Tibial nerve (tissue), 4 donors: Measurements from ENCODE around the gene TNKS2. TPM values are rescaled to one million over a fixed set of nuclear protein-coding genes. Genes with fewer than 3 reads are reported as not detected.
"Not testable (repeated sequence)": the region's sequence is repeated elsewhere in the genome, so short reads cannot be mapped to it uniquely, and the experiment has no call there.

ENCODE experiments used
- DNase-seq, 2 donors: peaks; one replicate each; pipeline ENCODE4 v3.0.0-alpha.2; 2019; ENCODE audit warnings: low spot score in 2 of 2
- H3K27ac ChIP-seq, 4 donors: fragments of 200-600 bp; sonication (generic) in 3 of 4; one replicate each; pipeline ENCODE4 v1.5.1; 2017 to 2019; ENCODE audit warnings: mild to moderate bottlenecking in 1 of 4
- H3K27me3 ChIP-seq, 2 donors: fragments of 200-600 bp; sonication (generic) in 1 of 2; one replicate each; pipeline versions ENCODE4 v1.5.1 to v1.6.0; 2017 to 2019
- H3K36me3 ChIP-seq, 3 donors: fragments of 200-600 bp; sonication (generic); one replicate each; pipeline ENCODE4 v1.5.1; 2018 to 2019
- H3K4me1 ChIP-seq, 4 donors: fragments of 200-600 bp; sonication (generic) in 3 of 4; one replicate each; pipeline ENCODE4 v1.5.1; 2017 to 2019
- H3K4me3 ChIP-seq, 4 donors: fragments of 200-600 bp; sonication (generic) in 3 of 4; one replicate each; pipeline ENCODE4 v1.5.1; 2017 to 2019; ENCODE audit warnings: mild to moderate bottlenecking in 1 of 4, moderate library complexity in 1 of 4
- H3K9me3 ChIP-seq, 4 donors: fragments of 200-600 bp; sonication (generic) in 3 of 4; one replicate each; pipeline ENCODE4 v1.5.1; 2017 to 2019
- CTCF ChIP-seq, 5 experiments: fragments of 200-600 bp in 3 of 5; fragments of 450-650 bp in 2 of 5; sonication (generic) in 3 of 5; IDR thresholded peaks; one replicate each; pipeline ENCODE4 v1.5.1; 2016 to 2019; ENCODE audit warnings: antibody characterized with exemption in 5 of 5, mild to moderate bottlenecking in 3 of 5, moderate library complexity in 2 of 5
- EP300 ChIP-seq, 2 donors: sonication (generic); formaldehyde crosslinking; IDR thresholded peaks; one replicate each; pipeline ENCODE4 v1.6.1; 2017; ENCODE audit warnings: antibody characterized with exemption in 2 of 2, mild to moderate bottlenecking in 1 of 2
- POLR2A ChIP-seq, 2 donors: fragments of 450-650 bp; IDR thresholded peaks; one replicate each; pipeline ENCODE4 v1.6.1; 2017; ENCODE audit warnings: antibody characterized with exemption in 2 of 2, mild to moderate bottlenecking in 2 of 2, moderate library complexity in 2 of 2
- WGBS, 2 donors: methylation state at CpG; one replicate each; pipeline ENCODE4 v1.1.5; 2018; 5-methylcytosine and 5-hydroxymethylcytosine counted together
- total RNA-seq, 4 donors: library from RNA; depleted of rRNA; stranded (reverse); fragments of >200 nt; gene quantifications; one replicate each; pipeline ENCODE4 v1.1.0, GENCODE V29; 2016

Gene TNKS2
- total RNA-seq, result 10 to 100 TPM; 47.7 to 60.7 (median 54.0) TPM

GRCh38 chr10:91797874-91798648, at the start of gene TNKS2:
Gene TNKS2, plus strand, starts transcription at chr10:91798426. Its CDS starts 265 bp downstream, at chr10:91798691.
- TF ChIP-seq POLR2A (IDR thresholded peaks at IDR 0.05) (peak; percentile 83 to 96), EP300 (IDR thresholded peaks at IDR 0.05) (peak; percentile 71 to 96), CTCF (IDR thresholded peaks at IDR 0.05) (peak in 3 of 5 experiments; percentile 12 to 37 (median 14))
- H3K4me1 ChIP-seq, result peaks cover 0 to 58% (median 23%) of the 10 kb centered on the region in 4 donors

GRCh38 chr10:91749592-91749991, 48.6 kb upstream of the TNKS2 start:
- DNase-seq, H3K27me3 ChIP-seq, H3K4me1 ChIP-seq, H3K36me3 ChIP-seq, H3K27ac ChIP-seq, H3K4me3 ChIP-seq: not testable (repeated sequence)
- WGBS, 2 donors, result 92 to 98% methylated on average over 18 to 20 of the region's 20 CpGs
- H3K9me3 ChIP-seq, result peaks cover 0 to 15% (median 1%) of the 10 kb centered on the region in 4 donors

More at GRCh38 chr10:91797874-91798648, at the start of gene TNKS2:
- no peaks in the 10 kb centered on the region for H3K9me3 ChIP-seq
- WGBS, 2 donors, result 0% methylated on average over 39 to 45 of the region's 64 CpGs
- peak within 1 kb of the TSS; percentile 80 to 97 (median 92) for H3K4me3 ChIP-seq
- peak; percentile 87 to 93 for DNase-seq
- peak within 1 kb of the TSS; percentile 93 to 99 (median 96) for H3K27ac ChIP-seq
- H3K27me3 ChIP-seq, result no peaks in the 10 kb centered on the region
- no peaks in the 10 kb centered on the region for H3K36me3 ChIP-seq

GRCh38 chr10:91756286-91756685, 41.9 kb upstream of the TNKS2 start:
- no peak for DNase-seq
- H3K36me3 ChIP-seq, result no peaks in the 10 kb centered on the region
- no peaks in the 10 kb centered on the region for H3K27me3 ChIP-seq
- H3K9me3 ChIP-seq, result no peaks in the 10 kb centered on the region
- WGBS, 2 donors, result 47 to 59% methylated on average over 2 of the region's 2 CpGs
- H3K4me1 ChIP-seq, result no peaks in the 10 kb centered on the region
- no peak overlapping the region for H3K4me3 ChIP-seq
- H3K27ac ChIP-seq, result no peak overlapping the region
- no peak for TF ChIP-seq POLR2A (IDR thresholded peaks at IDR 0.05)
- no peak for TF ChIP-seq CTCF (IDR thresholded peaks at IDR 0.05)
- TF ChIP-seq EP300 (IDR thresholded peaks at IDR 0.05), result no peak

GRCh38 chr10:91758303-91759146, 39.7 kb upstream of the TNKS2 start:
- Histone ChIP-seq H3K9me3 (no peaks in the 10 kb centered on the region), H3K4me1 (no peaks in the 10 kb centered on the region), H3K27me3 (no peaks in the 10 kb centered on the region), H3K36me3 (no peaks in the 10 kb centered on the region), H3K27ac (no peak overlapping the region), H3K4me3 (no peak overlapping the region)
- 64% methylated on average over 3 of the region's 3 CpGs for WGBS, 2 donors
- no peak for DNase-seq
- TF ChIP-seq POLR2A (IDR thresholded peaks at IDR 0.05) (no peak), EP300 (IDR thresholded peaks at IDR 0.05) (no peak), CTCF (IDR thresholded peaks at IDR 0.05) (peak; percentile 22 to 61 (median 35))

- 77 to 79% methylated on average over 5 of the region's 5 CpGs for WGBS, 2 donors
- TF ChIP-seq POLR2A (IDR thresholded peaks at IDR 0.05) (no peak), EP300 (IDR thresholded peaks at IDR 0.05) (no peak), CTCF (IDR thresholded peaks at IDR 0.05) (no peak)
These were observed 38.6 kb upstream of the TNKS2 start for GRCh38 chr10:91759581-91759986.

More at GRCh38 chr10:91759581-91759986, 38.6 kb upstream of the TNKS2 start:
- DNase-seq, result no peak
- no peaks in the 10 kb centered on the region for H3K36me3 ChIP-seq
- no peak overlapping the region for H3K4me3 ChIP-seq
- H3K9me3 ChIP-seq, result no peaks in the 10 kb centered on the region
- no peaks in the 10 kb centered on the region for H3K4me1 ChIP-seq
- H3K27ac ChIP-seq, result no peak overlapping the region
- no peaks in the 10 kb centered on the region for H3K27me3 ChIP-seq
